Measurements from ENCODE around the gene VASP.

- TF ChIP-seq CTCF (IDR thresholded peaks at IDR 0.05) (no peak), POLR2A (IDR thresholded peaks at IDR 0.05) (no peak)
Measured at GRCh38 chr19:45500918-45501729, 6.2 kb upstream of the VASP start.

Data from esophagus squamous epithelium (tissue), 4 donors.